ENCODE results near the gene WNT10A.

The WNT10A gene

DNA sequence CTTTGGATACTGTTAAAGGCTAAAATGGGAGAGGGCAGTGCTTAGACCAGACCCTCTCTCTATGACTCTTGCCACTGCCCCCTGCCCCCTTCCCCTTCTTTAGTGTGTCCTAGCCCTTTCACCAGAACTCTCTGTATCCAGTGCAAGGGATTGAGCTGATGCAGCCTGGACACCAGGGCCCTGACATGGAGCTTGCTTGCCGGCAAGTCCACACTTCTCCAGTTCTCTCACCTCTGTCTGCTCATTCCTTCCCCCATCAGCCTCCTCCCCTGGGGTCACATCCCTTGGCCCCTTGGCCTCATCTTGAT is 22.6 kb upstream of the WNT10A start:
- DNase-seq: no peak

DNA sequence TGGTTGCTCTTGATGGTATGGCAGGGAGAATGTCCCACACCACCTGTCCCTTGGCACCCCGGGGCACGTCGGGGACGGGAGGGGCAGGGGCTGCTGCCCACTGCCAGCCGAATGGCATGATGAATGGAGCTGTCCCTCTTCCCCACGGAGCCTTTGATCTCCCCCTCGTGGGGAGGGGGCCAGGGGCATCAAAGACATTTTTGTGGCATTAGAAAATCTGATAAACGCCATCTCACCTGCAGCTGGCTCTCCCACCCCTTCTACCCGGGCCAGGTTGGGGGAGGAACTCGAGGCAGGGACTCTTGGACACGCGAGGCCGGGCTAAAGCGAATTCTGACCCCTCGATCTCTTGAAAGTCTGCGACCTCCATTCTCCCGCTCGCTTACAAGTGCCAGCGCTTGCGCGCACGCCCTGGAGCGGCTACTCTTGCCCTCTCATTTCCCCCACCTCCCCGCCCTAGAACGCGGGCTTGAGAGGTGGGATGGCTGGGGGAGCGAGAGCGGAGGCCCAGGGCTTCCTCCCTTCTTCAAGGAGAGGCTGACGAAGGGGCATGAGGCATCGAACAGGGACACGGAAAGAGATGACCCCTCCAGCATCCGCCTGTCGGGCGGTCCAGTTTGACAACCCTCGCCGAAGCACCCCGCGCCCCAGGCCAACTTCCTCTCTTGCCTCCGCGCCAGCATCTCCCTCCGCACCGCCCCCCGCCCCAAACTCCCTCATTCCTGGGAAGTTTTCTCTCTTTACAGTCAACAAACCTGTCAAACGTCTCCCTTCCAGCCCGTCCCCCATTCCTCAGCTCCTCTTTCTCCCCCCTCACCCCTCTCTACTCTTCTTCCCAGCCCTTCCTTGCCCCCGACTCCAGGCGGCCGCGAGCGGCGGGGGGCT is 21.7 kb upstream of the WNT10A start:
- DNase-seq: no peak

DNA sequence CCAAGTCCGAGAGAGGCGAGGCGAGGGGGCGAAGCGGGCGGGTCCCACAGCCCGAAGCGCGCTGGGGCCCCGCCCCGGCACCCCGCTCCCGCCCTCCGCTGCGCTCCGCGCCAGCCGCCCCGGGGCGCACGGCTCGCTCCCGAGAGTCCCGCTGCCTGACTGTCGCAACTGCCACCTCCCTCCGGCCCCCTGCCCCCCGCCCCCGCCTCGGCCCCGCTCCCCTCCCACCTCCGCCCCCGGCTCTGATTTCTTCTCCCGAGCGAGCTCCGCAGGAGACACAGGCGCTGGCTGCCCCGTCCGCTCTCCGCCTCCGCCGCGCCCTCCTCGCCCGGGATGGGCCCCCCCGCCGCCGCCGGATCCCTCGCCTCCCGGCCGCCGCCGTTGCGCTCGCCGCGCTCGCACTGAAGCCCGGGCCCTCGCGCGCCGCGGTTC is 21.1 kb upstream of the WNT10A start, which contains the start of gene WNT6:
Gene WNT6 (plus strand): TSS at position 250 of the 432 bp plus-strand sequence. CDS start 233 bp downstream, outside the sequence.
- no peak for DNase-seq

DNA sequence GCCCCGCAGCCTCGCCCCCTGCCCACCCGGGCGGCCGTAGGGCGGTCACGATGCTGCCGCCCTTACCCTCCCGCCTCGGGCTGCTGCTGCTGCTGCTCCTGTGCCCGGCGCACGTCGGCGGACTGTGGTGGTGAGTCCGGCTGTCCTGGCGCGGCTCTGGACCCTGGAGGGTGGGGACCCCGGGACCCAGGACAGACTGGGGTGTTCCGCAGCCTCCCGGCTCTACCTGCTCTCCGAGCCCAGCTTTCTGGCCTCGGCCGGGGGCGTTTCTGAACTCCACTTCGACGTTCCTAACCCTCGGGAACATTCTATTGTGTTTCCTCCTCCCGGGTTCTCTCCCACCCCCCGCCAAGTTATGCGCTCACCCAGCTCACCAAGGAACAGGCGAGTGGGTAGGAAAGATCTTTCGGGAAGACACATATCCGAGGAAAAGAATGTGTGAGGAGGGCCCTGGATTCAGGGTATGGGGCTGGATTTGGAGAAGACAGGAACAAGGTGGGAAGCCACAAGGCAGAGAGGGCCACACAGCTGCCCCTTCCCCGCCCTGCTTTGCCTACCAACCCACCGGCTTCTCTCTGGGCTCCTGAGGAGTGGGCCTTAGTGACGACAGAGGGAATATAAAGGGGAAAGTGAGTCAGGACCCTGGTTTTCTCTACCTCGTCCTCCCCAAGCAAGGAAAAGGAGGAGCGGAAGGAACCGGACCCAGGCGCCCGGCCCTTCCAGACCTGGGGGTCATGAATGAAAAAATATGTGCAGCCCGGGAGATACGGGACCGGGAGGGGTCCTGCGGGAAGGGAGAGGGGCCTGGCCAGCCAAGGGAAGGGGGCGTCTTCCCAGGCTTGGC is 20.4 kb upstream of the WNT10A start:
- no peak for DNase-seq

DNA sequence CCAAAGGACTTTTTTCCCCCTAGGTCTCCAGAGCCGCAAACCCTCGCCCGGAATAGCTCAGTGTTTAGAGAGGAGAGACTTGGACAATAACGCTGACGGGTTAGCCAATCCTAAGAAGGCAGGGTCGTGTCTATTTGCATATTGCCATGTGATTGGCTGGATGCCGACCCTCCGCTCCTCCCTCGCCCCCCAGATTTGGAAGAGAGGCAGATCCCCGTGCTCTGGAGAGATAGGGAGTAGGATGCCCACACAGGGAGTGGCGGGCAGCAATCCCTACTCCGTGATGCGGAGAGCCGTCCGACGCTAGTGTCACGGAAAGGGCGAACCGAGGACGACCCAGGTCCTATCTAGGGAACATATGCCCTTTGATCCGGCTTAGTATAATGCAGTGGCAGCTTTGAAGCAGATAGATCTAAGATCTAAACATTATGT is 19.7 kb upstream of the WNT10A start:
- no peak for DNase-seq

DNA sequence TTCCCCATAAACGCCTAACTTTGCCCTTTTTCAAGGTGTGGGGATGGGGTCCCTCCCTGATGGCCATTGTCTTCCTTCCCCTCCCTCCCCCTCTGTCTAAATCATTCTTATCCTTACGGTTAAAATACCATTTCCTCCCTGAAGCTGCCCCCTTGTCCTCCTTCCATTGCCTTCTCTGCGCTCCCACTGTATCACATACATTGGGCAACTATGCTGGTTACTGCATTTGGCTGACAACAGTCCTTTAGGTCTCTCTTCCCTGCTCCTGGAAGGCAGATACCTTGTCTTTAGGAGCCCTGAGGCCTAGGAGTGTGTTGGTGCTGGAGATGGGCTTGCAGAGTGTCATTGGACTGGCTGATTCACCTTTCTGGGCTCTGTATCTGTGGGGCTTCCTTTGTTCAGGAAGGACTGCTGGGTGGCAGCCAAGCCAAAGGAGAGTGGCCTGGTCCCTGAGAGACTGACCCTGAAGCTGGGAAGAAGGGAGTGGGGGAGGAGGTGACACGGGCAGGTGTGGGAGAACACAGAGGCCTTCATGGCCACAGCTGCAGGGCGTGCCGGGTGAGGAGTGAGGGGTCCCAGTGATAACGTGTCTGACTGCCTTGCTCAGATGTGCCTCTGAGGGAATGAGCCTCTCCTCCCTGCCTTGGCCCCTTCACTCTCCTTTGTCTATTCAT is 18.9 kb upstream of the WNT10A start:
- no peak for DNase-seq

DNA sequence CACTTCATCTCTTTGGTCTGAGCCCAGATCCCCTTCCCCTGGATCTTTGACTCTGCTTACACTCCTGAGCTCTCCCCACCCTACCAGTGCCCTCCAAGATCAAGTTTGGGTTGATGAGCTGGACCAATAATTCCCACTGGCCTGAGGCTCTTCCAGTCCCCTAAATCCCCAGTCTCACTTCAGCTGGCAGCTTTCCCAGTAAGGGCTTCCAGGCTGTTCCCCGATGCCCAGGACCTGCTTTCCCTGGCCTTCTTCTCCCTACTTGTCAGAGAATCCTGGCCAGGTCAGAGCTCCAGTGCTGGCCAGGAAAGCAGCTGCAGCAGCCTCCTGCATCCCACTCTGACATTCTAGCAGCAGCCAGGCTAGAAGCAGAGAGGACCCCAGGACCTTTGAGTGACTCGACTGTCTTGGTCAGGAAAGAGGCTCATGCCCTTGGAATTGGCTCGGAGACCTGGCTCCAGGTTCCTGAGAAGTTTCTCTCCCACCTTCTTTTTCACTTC is 17.6 kb upstream of the WNT10A start:
- DNase-seq: no peak

DNA sequence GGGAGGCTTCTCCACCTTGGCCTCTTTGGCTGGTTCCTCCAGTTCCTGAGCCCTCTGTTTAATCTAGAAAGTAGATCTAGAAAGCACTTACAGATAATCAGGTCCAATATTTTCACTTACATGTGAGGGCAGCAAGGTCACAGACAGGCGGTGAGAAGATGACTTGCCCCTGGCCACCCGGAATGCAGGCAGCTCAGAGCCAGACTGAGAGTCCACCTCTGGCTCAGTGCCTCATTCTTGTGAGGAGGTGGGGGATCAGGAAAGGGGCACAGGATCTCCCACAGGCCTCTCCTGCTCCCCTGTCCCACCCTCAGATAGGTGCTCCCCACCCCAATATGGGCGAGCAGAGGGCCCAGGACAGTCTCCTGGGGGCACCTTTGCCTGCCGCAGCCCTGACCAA is 15.3 kb upstream of the WNT10A start:
- DNase-seq: no peak

DNA sequence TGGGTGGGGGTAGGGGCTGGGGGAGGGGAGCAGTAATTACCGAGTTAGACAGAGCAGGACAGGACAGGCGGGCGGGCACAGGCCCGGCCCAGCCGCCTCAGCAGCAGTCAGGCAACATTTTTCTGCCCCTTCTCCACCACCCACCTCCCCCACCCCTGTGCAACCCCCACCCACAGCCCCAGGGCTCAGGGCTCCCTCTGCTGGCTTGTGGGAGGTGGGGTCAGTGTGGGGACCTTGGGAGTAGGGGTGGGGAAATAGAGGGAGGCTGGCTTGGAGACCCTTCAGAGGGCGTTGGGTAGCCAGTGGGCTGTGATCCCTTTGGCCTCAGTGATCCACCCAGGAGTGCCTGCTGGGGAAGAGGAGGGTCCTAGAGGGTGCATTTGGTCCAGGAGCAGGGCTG is 14.7 kb upstream of the WNT10A start:
- no peak for DNase-seq

DNA sequence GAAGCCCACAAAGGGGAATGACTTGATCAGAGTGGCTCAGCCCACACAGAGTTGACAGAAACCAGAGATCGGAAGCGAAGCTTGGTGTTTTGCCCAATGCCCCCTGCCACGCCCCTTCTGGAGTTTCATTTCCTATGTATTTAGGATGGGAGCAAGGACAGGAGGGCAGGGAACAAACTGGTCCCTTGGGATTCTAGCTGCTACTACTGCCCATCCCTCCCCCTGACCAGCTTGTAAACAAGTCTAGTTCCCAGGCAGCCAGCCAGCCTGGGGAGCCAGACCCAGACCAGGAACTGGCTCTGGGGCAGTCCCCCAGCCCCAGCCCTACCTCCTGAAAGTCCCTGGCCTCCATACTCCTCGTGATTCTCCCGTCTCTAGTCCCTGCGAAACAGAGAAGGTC is 12.8 kb upstream of the WNT10A start:
- no peak for DNase-seq

DNA sequence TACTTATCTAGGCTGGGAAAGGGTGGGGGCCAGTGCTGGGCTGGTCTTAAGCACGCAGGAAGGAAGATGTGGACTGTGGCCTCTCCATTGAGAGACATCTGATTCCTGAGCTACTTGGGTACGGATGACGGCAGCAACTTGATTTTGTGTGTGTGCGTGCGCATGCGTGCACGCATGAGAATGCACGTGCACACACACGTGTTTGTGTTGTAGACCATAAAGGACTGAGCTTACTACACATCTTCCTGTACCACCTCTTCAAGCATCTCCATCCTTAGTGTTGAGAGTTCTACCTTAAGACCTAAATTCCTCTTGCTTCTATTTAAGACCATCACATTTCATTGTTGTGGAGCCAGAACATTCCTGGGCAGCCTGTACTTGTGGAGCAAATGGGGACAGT is 11.6 kb upstream of the WNT10A start:
- no peak for DNase-seq

DNA sequence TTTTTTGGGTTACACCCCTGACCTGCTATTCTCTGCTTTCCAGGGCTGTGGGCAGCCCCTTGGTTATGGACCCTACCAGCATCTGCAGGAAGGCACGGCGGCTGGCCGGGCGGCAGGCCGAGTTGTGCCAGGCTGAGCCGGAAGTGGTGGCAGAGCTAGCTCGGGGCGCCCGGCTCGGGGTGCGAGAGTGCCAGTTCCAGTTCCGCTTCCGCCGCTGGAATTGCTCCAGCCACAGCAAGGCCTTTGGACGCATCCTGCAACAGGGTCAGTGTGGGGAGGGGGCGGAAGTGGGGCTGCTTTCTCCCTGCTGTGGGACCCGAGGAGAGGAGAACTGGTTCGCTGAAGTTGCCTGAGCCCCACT is 9.7 kb upstream of the WNT10A start:
- DNase-seq: no peak

DNA sequence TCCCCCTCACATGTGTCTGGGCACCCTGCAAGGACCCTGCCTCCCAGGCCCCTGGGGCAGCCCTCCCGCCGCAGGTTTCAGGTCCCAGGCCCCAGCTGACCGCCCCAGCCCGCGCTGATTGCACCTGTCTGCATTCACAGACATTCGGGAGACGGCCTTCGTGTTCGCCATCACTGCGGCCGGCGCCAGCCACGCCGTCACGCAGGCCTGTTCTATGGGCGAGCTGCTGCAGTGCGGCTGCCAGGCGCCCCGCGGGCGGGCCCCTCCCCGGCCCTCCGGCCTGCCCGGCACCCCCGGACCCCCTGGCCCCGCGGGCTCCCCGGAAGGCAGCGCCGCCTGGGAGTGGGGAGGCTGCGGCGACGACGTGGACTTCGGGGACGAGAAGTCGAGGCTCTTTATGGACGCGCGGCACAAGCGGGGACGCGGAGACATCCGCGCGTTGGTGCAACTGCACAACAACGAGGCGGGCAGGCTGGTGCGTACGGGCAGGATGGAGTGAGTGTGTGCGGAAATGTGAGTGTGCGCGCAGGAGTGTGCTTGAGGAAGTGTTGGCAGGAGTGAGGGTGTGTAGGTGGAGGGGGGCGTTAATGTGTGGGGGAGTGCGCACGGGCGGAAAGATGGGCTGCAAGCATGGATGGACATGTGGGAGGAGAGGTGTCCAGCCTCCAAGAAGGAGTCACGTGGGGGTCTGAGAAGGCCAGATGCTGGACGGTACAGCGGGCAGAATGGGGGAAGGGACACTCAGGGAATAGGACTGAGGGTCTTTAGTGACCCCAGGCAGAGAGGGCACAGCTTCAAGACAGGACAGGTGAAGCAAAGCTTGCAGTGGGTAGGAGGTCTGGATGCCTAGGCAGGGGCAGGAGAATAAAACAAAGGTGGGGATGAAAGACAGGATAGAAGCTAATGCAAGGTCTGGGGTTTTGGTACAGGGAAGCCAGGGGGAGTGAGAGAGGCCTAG is 9.0 kb upstream of the WNT10A start:
- peak in 1 of 2 donors; percentile 44 for DNase-seq

DNA sequence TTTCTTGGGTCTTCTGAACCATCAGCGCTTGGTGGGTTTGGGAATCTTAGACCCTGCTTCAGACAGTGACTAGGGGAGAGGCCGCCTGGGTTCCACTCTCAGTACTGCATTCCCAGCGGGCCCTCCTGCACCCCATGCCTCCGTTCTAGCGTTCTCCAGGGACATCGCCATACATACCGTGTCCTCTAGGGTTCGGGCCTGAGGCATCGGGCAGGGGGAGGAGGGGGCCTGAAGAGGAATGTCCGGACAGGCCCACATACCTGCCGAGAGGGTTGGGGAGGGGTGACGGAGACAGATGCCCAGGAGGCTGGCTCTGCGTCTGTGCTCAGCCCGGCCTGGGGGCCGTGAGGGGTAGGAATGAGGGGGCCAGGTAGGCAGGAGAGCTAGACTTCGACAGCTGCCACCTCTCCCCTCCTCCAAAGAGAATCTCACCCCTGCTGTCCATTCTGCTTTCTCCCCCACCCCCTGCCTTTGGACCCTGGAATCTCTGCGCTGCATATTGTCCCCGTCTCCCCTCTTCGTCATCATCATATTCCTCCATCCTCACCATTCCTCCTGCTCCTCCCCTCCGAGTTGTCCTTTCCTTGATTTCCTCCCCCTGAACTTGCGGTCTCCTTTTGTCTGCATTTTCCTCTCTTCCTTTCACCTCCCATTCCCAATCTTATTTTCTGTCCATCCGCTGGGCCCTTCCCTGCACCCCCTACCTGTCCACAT is 7.8 kb upstream of the WNT10A start:
- no peak for DNase-seq

DNA sequence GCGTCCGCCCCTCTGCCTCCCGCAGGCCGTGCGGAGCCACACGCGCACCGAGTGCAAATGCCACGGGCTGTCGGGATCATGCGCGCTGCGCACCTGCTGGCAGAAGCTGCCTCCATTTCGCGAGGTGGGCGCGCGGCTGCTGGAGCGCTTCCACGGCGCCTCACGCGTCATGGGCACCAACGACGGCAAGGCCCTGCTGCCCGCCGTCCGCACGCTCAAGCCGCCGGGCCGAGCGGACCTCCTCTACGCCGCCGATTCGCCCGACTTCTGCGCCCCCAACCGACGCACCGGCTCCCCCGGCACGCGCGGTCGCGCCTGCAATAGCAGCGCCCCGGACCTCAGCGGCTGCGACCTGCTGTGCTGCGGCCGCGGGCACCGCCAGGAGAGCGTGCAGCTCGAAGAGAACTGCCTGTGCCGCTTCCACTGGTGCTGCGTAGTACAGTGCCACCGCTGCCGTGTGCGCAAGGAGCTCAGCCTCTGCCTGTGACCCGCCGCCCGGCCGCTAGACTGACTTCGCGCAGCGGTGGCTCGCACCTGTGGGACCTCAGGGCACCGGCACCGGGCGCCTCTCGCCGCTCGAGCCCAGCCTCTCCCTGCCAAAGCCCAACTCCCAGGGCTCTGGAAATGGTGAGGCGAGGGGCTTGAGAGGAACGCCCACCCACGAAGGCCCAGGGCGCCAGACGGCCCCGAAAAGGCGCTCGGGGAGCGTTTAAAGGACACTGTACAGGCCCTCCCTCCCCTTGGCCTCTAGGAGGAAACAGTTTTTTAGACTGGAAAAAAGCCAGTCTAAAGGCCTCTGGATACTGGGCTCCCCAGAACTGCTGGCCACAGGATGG is 7.1 kb upstream of the WNT10A start:
- no peak for DNase-seq

DNA sequence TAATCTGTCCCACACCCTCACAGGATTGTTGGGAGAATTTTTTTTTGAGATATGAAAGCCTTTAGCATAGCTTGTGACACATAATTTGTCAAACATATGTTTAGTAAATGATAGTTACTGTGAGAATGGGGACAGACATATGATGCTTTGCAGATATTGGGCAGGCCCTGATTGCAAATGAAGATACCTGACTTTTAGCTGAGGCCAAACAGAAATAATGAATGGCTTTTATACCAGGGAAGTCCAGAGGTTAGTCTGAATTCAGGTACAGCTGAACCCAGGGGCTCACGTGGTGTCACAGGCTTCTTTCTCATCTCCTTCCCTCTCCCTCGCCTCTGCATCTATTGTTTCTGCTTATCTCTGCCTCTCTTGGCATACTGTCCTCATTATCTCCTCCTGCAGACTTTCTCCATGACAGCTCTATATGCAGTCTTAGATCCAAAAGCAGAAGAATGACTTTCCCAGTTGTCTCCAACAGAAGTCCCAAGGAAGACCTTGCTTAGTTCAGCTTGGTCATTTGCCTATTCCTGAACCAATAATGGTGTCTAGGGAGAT is 4.9 kb upstream of the WNT10A start:
- no peak for DNase-seq

DNA sequence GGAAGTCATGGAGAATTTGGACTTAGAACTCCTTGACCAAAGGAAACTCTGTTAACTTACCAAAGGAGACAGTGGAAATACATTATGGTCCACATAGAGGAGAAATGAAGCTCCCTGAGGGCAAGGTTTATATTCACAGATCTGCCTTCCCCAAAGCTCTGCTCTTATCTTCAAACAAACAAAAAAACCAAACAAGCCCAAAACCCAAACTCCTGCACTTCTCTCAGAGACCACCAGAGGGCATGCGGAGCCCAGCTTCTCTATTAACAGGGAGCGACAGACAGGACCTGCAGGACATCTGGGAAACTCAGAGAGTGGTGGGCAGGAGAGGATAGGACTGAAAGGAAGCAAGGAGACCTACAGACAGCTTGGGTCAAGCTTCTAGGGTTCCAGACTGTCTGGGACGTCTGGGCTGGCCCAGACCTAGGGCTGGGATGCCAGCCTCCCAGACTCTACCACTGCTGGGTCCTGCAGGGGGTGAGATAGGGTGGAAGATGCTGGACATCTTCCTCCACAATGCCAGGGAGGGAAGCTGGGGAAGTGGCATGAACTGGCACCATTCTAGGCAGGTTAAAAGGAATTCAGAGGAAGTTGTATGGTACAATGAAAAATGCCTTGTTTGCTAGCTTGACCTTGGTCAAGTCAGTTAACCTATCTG is 4.0 kb upstream of the WNT10A start:
- peak; percentile 56 to 81 for DNase-seq

DNA sequence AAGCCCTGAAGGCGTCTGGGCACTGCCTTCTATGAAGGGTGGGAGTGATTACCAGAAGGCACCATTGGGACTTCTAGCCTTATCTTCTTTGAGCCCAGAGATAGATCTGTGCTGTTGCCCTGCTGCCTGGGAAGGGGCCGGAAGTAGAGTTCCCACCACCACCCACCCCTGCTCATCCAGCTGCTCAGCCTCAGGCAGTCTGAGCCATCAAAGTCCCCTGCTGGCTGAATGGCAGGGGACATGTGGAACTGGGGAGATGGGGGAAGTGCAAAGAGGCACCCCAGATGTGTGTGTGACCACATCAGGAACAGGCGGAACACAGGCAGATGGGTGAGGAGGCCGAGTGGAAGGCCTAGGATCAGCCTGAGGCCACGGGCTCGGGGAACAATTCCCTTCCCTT is 3.3 kb upstream of the WNT10A start:
- no peak for DNase-seq

DNA sequence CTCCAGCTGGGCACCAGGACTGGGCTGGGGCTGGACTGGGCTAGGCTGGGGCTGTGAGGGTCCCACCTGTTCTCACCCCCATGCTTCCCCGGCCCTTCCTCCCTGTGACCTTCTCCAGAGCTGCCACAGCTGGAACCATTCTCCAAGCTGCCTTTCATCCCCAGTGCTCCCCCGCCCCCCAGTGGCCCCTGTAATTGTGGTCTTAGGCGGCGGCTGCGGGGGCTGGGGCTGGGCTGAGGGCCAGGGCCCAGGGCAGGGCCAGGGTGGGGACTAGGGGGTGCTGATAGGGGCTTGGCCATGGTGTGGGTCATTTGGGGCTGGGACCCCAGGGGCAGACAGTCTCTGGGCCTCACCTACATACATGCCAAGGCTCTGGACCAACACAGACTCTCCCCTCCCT is 2.8 kb upstream of the WNT10A start:
- DNase-seq: no peak

DNA sequence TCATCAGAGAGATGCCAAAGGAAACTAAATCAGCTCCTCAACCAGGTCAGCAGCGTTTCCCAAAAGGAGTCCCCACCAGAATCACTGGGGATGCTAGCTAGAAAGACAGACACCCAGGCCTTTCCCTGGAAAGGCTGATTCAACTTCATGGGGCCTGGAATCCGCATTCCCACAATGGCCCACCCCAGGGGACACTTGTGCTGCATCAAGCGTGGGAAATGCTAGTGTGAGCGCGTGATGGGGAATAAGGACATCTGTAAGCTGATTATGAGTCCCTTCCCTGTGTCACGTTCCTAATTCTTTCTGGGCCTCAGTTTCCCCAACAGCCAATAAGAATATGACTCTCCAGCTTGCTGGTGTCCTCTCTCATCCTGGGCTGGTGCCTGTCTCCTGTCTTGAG is 2.2 kb upstream of the WNT10A start:
- no peak for DNase-seq
